CD4-positive, alpha-beta memory T cell (primary cell): ENCODE data around the gene UVSSA. TPM values are rescaled to one million over a fixed set of nuclear protein-coding genes. Genes with fewer than 3 reads are reported as not detected.

Experiments used
- CTCF ChIA-PET: fragments of 350-600 bp; sonication (Branson Sonifier 250); formaldehyde crosslinking; loops from one replicate; lab custom pipeline; 2021; ENCODE audit warnings: inconsistent platforms; ENCODE audit not compliant: partially characterized antibody; lab: Charles Lee
- POLR2A ChIA-PET: fragments of 350-600 bp; sonication (Branson Sonifier 250); formaldehyde crosslinking; loops from one replicate; lab custom pipeline; 2021; ENCODE audit not compliant: partially characterized antibody; lab: Charles Lee
- DNase-seq, 5 donors: peaks; one replicate each; pipeline versions ENCODE4 v3.0.0 to v3.0.0-alpha.2; 2020 to 2022; ENCODE audit warnings: mixed read lengths in 1 of 5
- H3K27ac ChIP-seq: one replicate; pipeline ENCODE4 v1.7.0; 2013; ENCODE audit warnings: low read depth, low read length
- H3K27me3 ChIP-seq: 2 replicates; pipeline ENCODE4 v1.7.0; 2013; ENCODE audit warnings: mild to moderate bottlenecking, low read length, moderate library complexity; ENCODE audit not compliant: insufficient read depth
- H3K36me3 ChIP-seq: 2 replicates; pipeline ENCODE4 v1.7.0; 2013; ENCODE audit warnings: mild to moderate bottlenecking, low read length, moderate library complexity; ENCODE audit not compliant: insufficient read depth
- H3K4me1 ChIP-seq: 2 replicates; pipeline ENCODE4 v1.7.0; 2013; ENCODE audit warnings: mild to moderate bottlenecking, low read length, moderate library complexity; ENCODE audit not compliant: insufficient read depth
- H3K4me3 ChIP-seq, 2 donors: one replicate each; pipeline ENCODE4 v1.7.0; 2013; ENCODE audit warnings: low read length in 2 of 2, mild to moderate bottlenecking in 1 of 2
- H3K9me3 ChIP-seq, 2 donors: one replicate each; pipeline ENCODE4 v1.7.0; 2013; ENCODE audit warnings: low read length in 2 of 2, control low read depth in 1 of 2; ENCODE audit not compliant: control insufficient read depth in 1 of 2
- H3K27ac Mint-ChIP-seq, 7 donors: one replicate each; pipeline ENCODE4 v1.8.0; 2020 to 2021; ENCODE audit warnings: mixed read lengths in 7 of 7, mild to moderate bottlenecking in 6 of 7, inconsistent platforms in 3 of 7, moderate library complexity in 3 of 7
- H3K27me3 Mint-ChIP-seq, 2 donors: one replicate each; pipeline ENCODE4 v1.8.0; 2020 to 2021; ENCODE audit warnings: mixed read lengths in 2 of 2
- H3K36me3 Mint-ChIP-seq, 2 donors: one replicate each; pipeline ENCODE4 v1.8.0; 2020 to 2021; ENCODE audit warnings: mixed read lengths in 2 of 2, inconsistent platforms in 1 of 2, mild to moderate bottlenecking in 1 of 2
- H3K4me1 Mint-ChIP-seq, 4 donors: one replicate each; pipeline ENCODE4 v1.8.0; 2020 to 2021; ENCODE audit warnings: mixed read lengths in 4 of 4, mild to moderate bottlenecking in 1 of 4
- H3K4me3 Mint-ChIP-seq, 8 donors: one replicate each; pipeline ENCODE4 v1.8.0; 2020 to 2021; ENCODE audit warnings: mixed read lengths in 8 of 8, mild to moderate bottlenecking in 7 of 8, moderate library complexity in 6 of 8, inconsistent platforms in 3 of 8
- H3K9me3 Mint-ChIP-seq, 8 donors: one replicate each; pipeline ENCODE4 v1.8.0; 2020 to 2021; ENCODE audit warnings: mixed read lengths in 8 of 8, mild to moderate bottlenecking in 5 of 8, inconsistent platforms in 3 of 8, moderate library complexity in 1 of 8
- intact Hi-C: fragments of 100-400 bp; cut with micrococcal nuclease; formaldehyde crosslinking; loops from one replicate; pipeline ENCODE4 v1.15.1; 2023
- polyA plus RNA-seq, 2 donors: library from polyadenylated mRNA; unstranded; fragments of 300-500 nt; fragmentation: Illumina TruSeq; gene quantifications; one replicate each; pipeline ENCODE4 v1.2.3, GENCODE V29; 2021
- total RNA-seq, 2 experiments: library from RNA; stranded (reverse); gene quantifications; one replicate each; pipeline ENCODE4 v1.2.3, GENCODE V29; 2021

UVSSA gene
- total and polyA plus RNA-seq, 4 experiments from 2014 or later = 2.4 to 44.6 (median 25.6) TPM

DNA sequence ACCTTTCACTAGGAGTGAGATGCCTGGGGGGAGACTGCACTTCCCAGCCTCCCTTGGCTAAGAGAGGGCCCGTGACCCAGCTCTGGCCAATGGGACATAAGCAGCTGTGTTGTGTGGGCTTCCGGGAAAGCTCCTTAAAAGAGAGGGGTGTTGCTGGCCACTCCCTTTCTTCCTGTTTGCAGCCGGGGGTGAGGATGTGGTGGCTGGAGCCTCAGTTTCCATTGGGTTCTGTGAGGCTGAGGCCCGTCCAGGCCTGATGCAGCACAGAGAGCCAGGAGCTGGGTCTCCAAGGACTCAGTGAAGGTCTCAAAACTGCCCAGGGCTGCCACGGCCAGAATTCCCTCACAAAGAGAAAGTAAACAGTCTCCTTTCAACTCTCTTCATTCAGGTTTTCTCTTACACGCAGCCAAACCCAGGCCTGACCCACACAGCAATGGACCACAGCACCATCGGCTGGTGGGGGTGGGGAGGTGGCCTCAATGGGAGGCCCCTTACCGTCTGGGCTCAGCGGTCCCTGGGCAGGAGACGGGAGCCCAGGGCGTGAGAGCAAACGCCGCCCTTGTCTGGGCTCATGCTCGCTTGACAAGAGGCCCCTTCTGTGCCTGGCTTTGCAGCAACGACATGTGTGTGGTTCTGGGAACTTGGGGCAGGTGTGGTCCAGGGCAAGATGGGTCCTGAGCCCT is 52.6 kb downstream of the UVSSA start:
- no peak for DNase-seq

DNA sequence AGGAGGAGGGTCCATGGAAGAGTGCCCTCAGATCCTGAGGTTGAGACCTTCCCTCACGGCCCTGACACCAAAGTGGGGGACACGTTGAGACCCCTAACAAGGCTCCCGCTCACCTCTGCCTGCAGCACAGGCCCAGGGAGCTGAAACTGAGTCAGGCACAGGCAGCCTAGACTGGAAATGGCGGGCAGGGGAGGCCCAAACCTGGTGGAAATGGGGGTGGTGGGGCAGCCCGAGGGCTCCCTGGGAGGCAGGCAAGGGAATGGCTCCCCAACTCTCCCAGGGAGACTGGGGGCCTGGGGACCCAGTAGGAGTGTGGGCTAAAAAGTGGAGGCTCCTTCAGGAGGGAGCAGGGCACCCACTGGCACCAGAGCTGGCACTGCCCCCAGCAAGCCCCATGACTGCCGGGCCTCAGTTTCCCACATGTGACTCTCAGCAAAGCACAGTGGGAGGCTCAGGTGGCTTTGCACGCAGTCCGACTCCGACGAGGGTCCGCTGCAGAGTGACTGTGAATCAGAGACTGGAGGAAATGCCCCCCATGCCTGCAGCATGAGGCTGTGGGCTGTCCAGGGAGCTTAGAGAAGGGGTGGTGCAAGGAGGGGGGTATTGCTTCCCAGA is 53.3 kb downstream of the UVSSA start:
- no peaks in the 10 kb centered on the region for H3K4me1 ChIP-seq
- peaks cover 8% of the 10 kb centered on the region for H3K27me3 ChIP-seq
- no peak overlapping the region for H3K27ac ChIP-seq
- intact Hi-C loops = no loop called here
- H3K36me3 ChIP-seq = no peaks in the 10 kb centered on the region
- ChIA-PET POLR2A (no interaction called here), CTCF (no interaction called here)
- H3K4me1 Mint-ChIP-seq = peaks cover 0 to 4% (median 0%) of the 10 kb centered on the region in 4 donors
- peaks cover 7 to 20% of the 10 kb centered on the region in 2 donors for H3K27me3 Mint-ChIP-seq
- no peak overlapping the region for H3K4me3 Mint-ChIP-seq
- no peaks in the 10 kb centered on the region for H3K9me3 ChIP-seq
- peaks cover 0 to 14% (median 3%) of the 10 kb centered on the region in 8 donors for H3K9me3 Mint-ChIP-seq
- H3K4me3 ChIP-seq = no peak overlapping the region
- peaks cover 0 to 4% of the 10 kb centered on the region in 2 donors for H3K36me3 Mint-ChIP-seq
- H3K27ac Mint-ChIP-seq = no peak overlapping the region
- DNase-seq = no peak

More for the DNA sequence above, 52.6 kb downstream of the UVSSA start:
- ChIA-PET POLR2A (no interaction called here), CTCF (no interaction called here)
- Mint-ChIP-seq H3K36me3 (peaks cover 0 to 4% of the 10 kb centered on the region in 2 donors), H3K27me3 (peaks cover 6 to 18% of the 10 kb centered on the region in 2 donors), H3K4me1 (peaks cover 0 to 4% (median 0%) of the 10 kb centered on the region in 4 donors), H3K9me3 (peaks cover 0 to 16% (median 3%) of the 10 kb centered on the region in 8 donors), H3K4me3 (peak overlapping the region in 1 of 8 donors; percentile 29), H3K27ac (no peak overlapping the region)
- H3K9me3 ChIP-seq = no peaks in the 10 kb centered on the region
- H3K4me1 ChIP-seq = no peaks in the 10 kb centered on the region
- H3K27ac ChIP-seq = no peak overlapping the region
- no peak overlapping the region for H3K4me3 ChIP-seq
- intact Hi-C loops = no loop called here
- H3K36me3 ChIP-seq = no peaks in the 10 kb centered on the region
- peaks cover 8% of the 10 kb centered on the region for H3K27me3 ChIP-seq

DNA sequence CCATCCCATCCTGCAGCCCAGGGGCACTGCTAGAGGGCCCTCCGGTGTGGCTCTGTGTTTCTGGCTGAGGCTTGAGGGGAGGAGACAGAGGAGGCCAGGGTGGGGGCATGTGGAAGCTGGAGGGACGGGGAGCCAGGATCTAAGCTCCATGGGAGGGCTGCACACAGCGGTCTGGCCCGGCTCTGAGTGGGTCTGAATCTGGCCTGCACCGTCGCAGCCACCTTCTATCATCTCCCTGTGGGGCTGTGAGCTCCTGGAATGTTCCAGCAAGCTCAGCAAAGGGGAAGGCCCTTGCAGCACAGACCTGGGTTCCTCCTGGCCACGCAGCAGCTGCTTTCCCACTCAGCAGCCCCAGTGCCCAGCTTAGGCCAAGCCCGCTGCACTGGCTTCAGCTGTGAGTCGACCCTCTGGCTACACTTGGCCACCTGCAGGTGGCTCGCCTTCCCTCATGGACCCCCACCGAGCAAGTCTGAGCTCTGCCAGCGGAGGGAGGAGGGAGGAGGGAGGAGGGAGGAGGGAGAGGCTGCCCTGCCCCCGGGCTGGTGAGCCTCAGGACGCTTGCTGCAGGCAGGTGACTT is 53.9 kb downstream of the UVSSA start:
- POLR2A ChIA-PET = no interaction called here
- Mint-ChIP-seq H3K36me3 (no peaks in the 10 kb centered on the region), H3K27ac (no peak overlapping the region), H3K27me3 (peaks cover 8 to 21% of the 10 kb centered on the region in 2 donors), H3K9me3 (peaks cover 0 to 12% (median 3%) of the 10 kb centered on the region in 8 donors), H3K4me3 (no peak overlapping the region), H3K4me1 (peaks cover 0 to 4% (median 0%) of the 10 kb centered on the region in 4 donors)
- intact Hi-C loops = no loop called here
- no peak overlapping the region for H3K27ac ChIP-seq
- no peaks in the 10 kb centered on the region for H3K4me1 ChIP-seq
- DNase-seq = no peak
- CTCF ChIA-PET = no interaction called here
- no peaks in the 10 kb centered on the region for H3K9me3 ChIP-seq
- no peaks in the 10 kb centered on the region for H3K36me3 ChIP-seq
- H3K4me3 ChIP-seq = no peak overlapping the region
- peaks cover 8% of the 10 kb centered on the region for H3K27me3 ChIP-seq

DNA sequence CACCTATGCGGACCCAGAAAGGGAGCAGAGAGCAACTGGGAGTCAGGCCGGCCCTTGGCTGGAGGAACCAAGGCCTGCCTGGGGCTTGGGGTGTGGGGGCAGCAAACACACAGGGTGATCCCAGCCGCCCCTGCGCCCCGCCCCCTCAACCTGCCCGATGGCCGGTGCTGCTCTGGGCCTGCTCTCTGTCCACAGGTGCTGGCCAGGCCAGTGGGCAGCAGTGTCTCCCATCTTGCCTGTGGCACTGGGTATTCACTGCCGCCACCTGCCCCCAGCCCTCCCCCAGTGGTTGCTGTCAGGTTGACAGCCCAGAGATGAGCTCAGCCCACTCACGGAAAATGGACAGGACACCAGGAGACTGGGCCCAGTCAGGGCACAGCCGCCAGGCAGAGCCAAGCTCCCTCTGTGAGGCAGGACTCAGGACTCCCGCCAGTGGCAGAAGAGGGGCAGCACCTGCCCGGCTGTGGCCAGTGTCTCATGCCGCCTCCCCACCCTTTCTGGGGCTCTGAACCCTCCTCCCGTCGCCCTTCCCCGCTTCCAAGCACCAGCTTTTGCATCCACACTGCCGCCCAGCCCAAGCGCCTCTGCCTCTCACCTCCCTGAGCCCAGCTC is 54.5 kb downstream of the UVSSA start:
- DNase-seq = no peak
- Histone ChIP-seq H3K4me1 (no peaks in the 10 kb centered on the region), H3K9me3 (no peaks in the 10 kb centered on the region), H3K27me3 (peaks cover 8% of the 10 kb centered on the region), H3K27ac (no peak overlapping the region), H3K4me3 (no peak overlapping the region), H3K36me3 (no peaks in the 10 kb centered on the region)
- Mint-ChIP-seq H3K4me3 (no peak overlapping the region), H3K9me3 (peaks cover 0 to 12% (median 2%) of the 10 kb centered on the region in 8 donors), H3K27ac (no peak overlapping the region), H3K36me3 (no peaks in the 10 kb centered on the region), H3K27me3 (peaks cover 8 to 21% of the 10 kb centered on the region in 2 donors), H3K4me1 (peaks cover 0 to 4% (median 0%) of the 10 kb centered on the region in 4 donors)
- CTCF ChIA-PET = no interaction called here
- POLR2A ChIA-PET = no interaction called here
- intact Hi-C loops = no loop called here

DNA sequence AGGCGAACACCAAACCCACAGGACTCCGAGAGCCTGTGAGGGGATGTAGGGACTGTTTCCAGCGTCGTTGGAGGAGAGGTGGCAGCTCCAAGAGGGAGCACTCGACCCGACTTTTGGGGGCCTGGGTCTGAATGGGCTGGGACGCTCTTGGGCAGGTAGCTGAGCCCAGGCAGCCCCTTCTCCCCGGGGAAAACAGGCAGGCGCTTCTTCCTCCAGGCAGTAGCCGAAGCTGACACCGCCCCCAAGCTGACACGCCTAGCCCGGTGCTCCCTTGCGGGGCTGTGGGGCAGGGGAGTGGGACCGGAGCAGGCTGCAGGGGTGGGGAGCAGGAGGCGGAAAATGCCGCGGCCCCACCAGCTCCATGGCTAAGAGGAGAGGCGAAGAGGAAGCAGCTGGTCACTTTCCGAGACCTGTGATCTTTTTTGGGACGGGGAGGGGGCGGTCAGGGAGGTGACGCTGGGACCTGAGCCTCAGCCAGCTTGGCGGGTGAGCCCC is 55.1 kb downstream of the UVSSA start:
- Histone ChIP-seq H3K9me3 (no peaks in the 10 kb centered on the region), H3K4me1 (no peaks in the 10 kb centered on the region), H3K27ac (no peak overlapping the region), H3K4me3 (no peak overlapping the region), H3K36me3 (no peaks in the 10 kb centered on the region), H3K27me3 (peaks cover 8% of the 10 kb centered on the region)
- Mint-ChIP-seq H3K27me3 (peaks cover 8 to 21% of the 10 kb centered on the region in 2 donors), H3K36me3 (no peaks in the 10 kb centered on the region), H3K9me3 (peaks cover 0 to 12% (median under 1%) of the 10 kb centered on the region in 8 donors), H3K27ac (no peak overlapping the region), H3K4me3 (peak overlapping the region in 1 of 8 donors; percentile 12), H3K4me1 (peaks cover 0 to 4% (median 0%) of the 10 kb centered on the region in 4 donors)
- POLR2A ChIA-PET = no interaction called here
- intact Hi-C loops = no loop called here
- no peak for DNase-seq
- CTCF ChIA-PET = no interaction called here

DNA sequence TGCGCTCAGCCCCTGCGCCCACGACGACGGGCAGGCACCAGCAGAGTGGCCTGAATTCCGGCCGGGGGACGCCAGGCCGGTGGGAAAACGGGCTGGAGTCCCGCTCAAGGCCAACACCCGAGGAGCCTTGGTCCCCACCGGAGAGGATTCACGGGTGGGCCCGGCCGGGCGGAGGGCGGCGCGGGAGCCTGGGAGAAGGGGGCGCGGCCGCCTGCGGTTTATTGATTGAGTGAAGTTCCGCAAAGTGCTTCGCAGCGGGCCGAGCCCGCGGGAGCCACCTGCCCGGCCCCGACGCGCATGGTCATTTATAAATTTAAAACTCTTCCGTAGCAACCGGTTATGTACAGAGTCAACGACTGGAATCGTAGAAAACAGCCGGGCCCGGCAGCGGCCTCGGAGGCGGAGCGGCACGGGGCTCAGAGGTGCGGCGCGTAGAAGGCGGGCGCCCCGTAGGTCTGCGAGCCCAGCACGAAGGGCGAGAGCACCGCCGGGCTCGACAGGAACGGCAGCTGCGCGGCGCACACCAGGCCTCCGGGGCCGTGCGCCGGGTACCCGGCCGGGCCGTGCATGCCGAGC is 55.6 kb downstream of the UVSSA start:
- Histone ChIP-seq H3K36me3 (no peaks in the 10 kb centered on the region), H3K9me3 (no peaks in the 10 kb centered on the region), H3K4me1 (no peaks in the 10 kb centered on the region), H3K27ac (no peak overlapping the region), H3K27me3 (peaks cover 8% of the 10 kb centered on the region), H3K4me3 (no peak overlapping the region)
- Mint-ChIP-seq H3K4me1 (peaks cover 0 to 4% (median 0%) of the 10 kb centered on the region in 4 donors), H3K27me3 (peaks cover 12 to 26% of the 10 kb centered on the region in 2 donors), H3K4me3 (peak overlapping the region in 2 of 8 donors; percentile 20 to 36), H3K36me3 (no peaks in the 10 kb centered on the region), H3K9me3 (peaks cover 0 to 12% (median under 1%) of the 10 kb centered on the region in 8 donors), H3K27ac (no peak overlapping the region)
- DNase-seq = no peak
- POLR2A ChIA-PET = no interaction called here
- CTCF ChIA-PET = no interaction called here
- intact Hi-C loops = no loop called here
